HG03460 (cell line): ENCODE data around the gene CNOT9.

ENCODE experiments used
- ATAC-seq: cut with Tn5 transposase; IDR thresholded peaks from one replicate; pipeline ENCODE4 v1.9.1; 2021; ENCODE audit not compliant: unreplicated experiment

Gene CNOT9

GRCh38 chr2:218577482-218578220 is 9.0 kb downstream of the CNOT9 start:
- ATAC-seq = no peak

- ATAC-seq = no peak
These were observed 9.7 kb downstream of the CNOT9 start for GRCh38 chr2:218578272-218578877.

- ATAC-seq = peak; percentile 86
These were observed 13.4 kb downstream of the CNOT9 start for GRCh38 chr2:218582076-218582475.

- ATAC-seq = no peak
These were observed 15.6 kb downstream of the CNOT9 start for GRCh38 chr2:218583983-218584850.

- no peak for ATAC-seq
These were observed 16.9 kb downstream of the CNOT9 start for GRCh38 chr2:218585541-218585940.

- ATAC-seq = no peak
These were observed 36.8 kb downstream of the CNOT9 start for GRCh38 chr2:218605432-218605831.

GRCh38 chr2:218607436-218608115 is 38.9 kb downstream of the CNOT9 start, which contains the start of gene PLCD4:
Gene PLCD4 (plus strand): TSS chr2:218607899. CDS start chr2:218615740, 7,841 bp downstream.
- ATAC-seq = no peak

- ATAC-seq = no peak
These were observed 47.3 kb downstream of the CNOT9 start for GRCh38 chr2:218615868-218616315.

GRCh38 chr2:218618102-218618860 is 49.6 kb downstream of the CNOT9 start:
- no peak for ATAC-seq

GRCh38 chr2:218621007-218621406 is 52.4 kb downstream of the CNOT9 start:
- ATAC-seq = no peak

- no peak for ATAC-seq
These were observed 54.1 kb downstream of the CNOT9 start for GRCh38 chr2:218622606-218623365.

GRCh38 chr2:218623366-218623705 is 54.7 kb downstream of the CNOT9 start:
- no peak for ATAC-seq

- ATAC-seq = no peak
These were observed 57.7 kb downstream of the CNOT9 start for GRCh38 chr2:218626369-218626768.

GRCh38 chr2:218627939-218628338 is 59.3 kb downstream of the CNOT9 start:
- no peak for ATAC-seq

GRCh38 chr2:218631837-218632236 is 63.2 kb downstream of the CNOT9 start:
- no peak for ATAC-seq

GRCh38 chr2:218635719-218636118 is 67.1 kb downstream of the CNOT9 start:
- ATAC-seq = no peak

GRCh38 chr2:218638372-218638771 is 69.7 kb downstream of the CNOT9 start:
- ATAC-seq = no peak

- ATAC-seq = no peak
These were observed 73.5 kb downstream of the CNOT9 start for GRCh38 chr2:218642121-218642656.

GRCh38 chr2:218642786-218643185 is 74.1 kb downstream of the CNOT9 start:
- ATAC-seq = no peak
